Measurements from ENCODE around the gene POLR3C. TPM values are rescaled to one million over a fixed set of nuclear protein-coding genes. Genes with fewer than 3 reads are reported as not detected.
"Not testable (repeated sequence)": the region's sequence is repeated elsewhere in the genome, so short reads cannot be mapped to it uniquely, and the experiment has no call there.

POLR3C gene
- total RNA-seq, 2 donors from 2014 or later = 13.3 to 17.0 TPM

GRCh38 chr1:145812977-145813810 lies 10.8 kb upstream of the POLR3C start:
- intact Hi-C loops (cut with DNase I); ATAC-seq; DNase-seq: not testable (repeated sequence)

- intact Hi-C loops (cut with DNase I); DNase-seq; ATAC-seq: not testable (repeated sequence)
Measured at GRCh38 chr1:145818095-145818494, 5.9 kb upstream of the POLR3C start.

- intact Hi-C loops (cut with DNase I); DNase-seq: not testable (repeated sequence)
- peak; percentile 6 to 15 for ATAC-seq
Measured at GRCh38 chr1:145822779-145823331, 1.1 kb upstream of the POLR3C start.

GRCh38 chr1:145824499-145824842 lies 471 bp downstream of the POLR3C start:
- DNase-seq (no peak), ATAC-seq (no peak)
- intact Hi-C loops (cut with DNase I) = no loop called here

GRCh38 chr1:145826030-145826429 lies 2.0 kb downstream of the POLR3C start:
- DNase-seq (no peak), ATAC-seq (no peak)
- intact Hi-C loops (cut with DNase I) = no loop called here

GRCh38 chr1:145827966-145828365 lies 4.0 kb downstream of the POLR3C start:
- ATAC-seq = no peak
- intact Hi-C loops (cut with DNase I) = no loop called here

GRCh38 chr1:145828367-145829026 lies 4.5 kb downstream of the POLR3C start:
- no peak for ATAC-seq
- DNase-seq = no peak
- intact Hi-C loops (cut with DNase I) = no loop called here

More at GRCh38 chr1:145827966-145828365, 4.0 kb downstream of the POLR3C start:
- no peak for DNase-seq

- DNase-seq; ATAC-seq; intact Hi-C loops (cut with DNase I): not testable (repeated sequence)
Measured at GRCh38 chr1:145830810-145831209, 6.8 kb downstream of the POLR3C start.

GRCh38 chr1:145837656-145838055 lies 13.7 kb downstream of the POLR3C start:
- intact Hi-C loops (cut with DNase I) = no loop called here
- ATAC-seq (no peak), DNase-seq (no peak)

- intact Hi-C loops (cut with DNase I) = no loop called here
- ATAC-seq (no peak), DNase-seq (no peak)
Measured at GRCh38 chr1:145843031-145843430, 19.0 kb downstream of the POLR3C start.

GRCh38 chr1:145845144-145845513 lies 21.1 kb downstream of the POLR3C start:
- DNase-seq = no peak
- intact Hi-C loops (cut with DNase I) = loop anchor here (2.0 to 5.0 kb wide), 2 partner anchors 167 to 168 kb away; no protein-coding TSS in a partner anchor
- peak; percentile 21 to 42 for ATAC-seq

GRCh38 chr1:145845514-145846161 lies 21.6 kb downstream of the POLR3C start, which contains the start of gene NUDT17:
TSS of gene NUDT17 (plus strand) at chr1:145845630. CDS start at chr1:145845641, 11 bp downstream.
- DNase-seq (peak; percentile 88), ATAC-seq (peak; percentile 86 to 87)
- intact Hi-C loops (cut with DNase I) = loop anchor here (2.0 to 5.0 kb wide), 2 partner anchors 167 kb away; no protein-coding TSS in a partner anchor

- DNase-seq (no peak), ATAC-seq (peak; percentile 52 to 54)
- intact Hi-C loops (cut with DNase I) = loop anchor here in 1 of 2 donors (5.0 kb wide), 1 partner anchor 166 kb away; no protein-coding TSS in a partner anchor
Measured at GRCh38 chr1:145846201-145846612, 22.2 kb downstream of the POLR3C start.

- DNase-seq (no peak), ATAC-seq (no peak)
- intact Hi-C loops (cut with DNase I) = loop anchor here in 1 of 2 donors (5.0 kb wide), 1 partner anchor 164 kb away; no protein-coding TSS in a partner anchor
Measured at GRCh38 chr1:145847827-145848226, 23.8 kb downstream of the POLR3C start.

- ATAC-seq = no peak
- intact Hi-C loops (cut with DNase I) = loop anchor here in 1 of 2 donors (5.0 kb wide), 1 partner anchor 163 kb away; no protein-coding TSS in a partner anchor
- DNase-seq = no peak
Measured at GRCh38 chr1:145849356-145850160, 25.6 kb downstream of the POLR3C start.

- DNase-seq (no peak), ATAC-seq (no peak)
- intact Hi-C loops (cut with DNase I) = no loop called here
Measured at GRCh38 chr1:145855426-145855948, 31.5 kb downstream of the POLR3C start.

GRCh38 chr1:145857170-145857569 lies 33.2 kb downstream of the POLR3C start:
- DNase-seq = no peak
- no peak for ATAC-seq
- intact Hi-C loops (cut with DNase I) = no loop called here

- DNase-seq = peak; percentile 61
- peak; percentile 17 to 41 for ATAC-seq
- intact Hi-C loops (cut with DNase I) = no loop called here
Measured at GRCh38 chr1:145858238-145858900, 34.4 kb downstream of the POLR3C start.

Measured in left cardiac atrium (tissue), 4 donors.